ENCODE measurements around the gene BICD1. TPM values are rescaled to one million over a fixed set of nuclear protein-coding genes. Genes with fewer than 3 reads are reported as not detected.

Gene BICD1
- total and polyA plus RNA-seq, 4 donors = 0.46 to 3.4 (median 1.1) TPM

DNA sequence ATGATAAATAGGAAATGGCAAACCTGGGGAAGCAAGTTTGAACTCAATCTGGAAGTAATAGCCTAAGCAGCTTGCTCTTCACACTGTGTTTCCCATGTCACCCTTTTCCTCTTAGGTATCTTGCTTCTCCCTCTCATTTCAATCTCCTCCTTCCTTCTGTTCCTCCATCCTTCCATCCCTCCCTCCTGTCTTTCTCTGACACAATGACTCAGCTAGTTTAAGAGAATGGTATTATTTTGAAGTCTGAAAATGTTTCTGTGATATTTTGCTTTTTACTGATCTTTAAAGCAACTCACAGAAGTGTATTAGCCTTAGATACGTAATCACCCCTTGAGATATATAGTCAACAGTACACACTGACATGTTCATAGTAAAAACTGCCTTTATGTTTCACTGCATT, 236.8 kb downstream of the BICD1 start (continued):
- TF ChIP-seq REST (IDR thresholded peaks at IDR 0.05) (no peak), ATF3 (IDR thresholded peaks at IDR 0.05) (no peak), EGR1 (IDR thresholded peaks at IDR 0.05; ENCODE audit: low read depth in 2 of 2) (no peak), GABPA (IDR thresholded peaks at IDR 0.05 in 1 of 2, conservative IDR thresholded peaks at IDR 0.05 in 1 of 2) (no peak)

GRCh38 chr12:32344047-32344446, 237.4 kb downstream of the BICD1 start:
- 89% methylated on average over 7 of the region's 7 CpGs for WGBS
- no peaks in the 10 kb centered on the region for H3K4me1 ChIP-seq (ENCODE audit: control insufficient read depth in 4 of 4, insufficient read depth in 4 of 4, low read length in 3 of 4)
- H3K4me3 ChIP-seq (ENCODE audit: low read depth in 1 of 3, low read length in 3 of 3) = no peak overlapping the region

More at GRCh38 chr12:32344047-32344446, 237.4 kb downstream of the BICD1 start:
- H3K9me3 ChIP-seq (ENCODE audit: control insufficient read depth in 4 of 4, low read length in 3 of 4) = no peaks in the 10 kb centered on the region
- no peak for TF ChIP-seq FOXA2 (IDR thresholded peaks at IDR 0.05)
- no peak for TF ChIP-seq ZBTB33 (IDR thresholded peaks at IDR 0.05)
- TF ChIP-seq HNF4G (IDR thresholded peaks at IDR 0.05) = no peak
- no peak for TF ChIP-seq HNF4A (conservative IDR thresholded peaks at IDR 0.05)
- no peak for TF ChIP-seq REST (IDR thresholded peaks at IDR 0.05)
- TF ChIP-seq EGR1 (IDR thresholded peaks at IDR 0.05; ENCODE audit: low read depth in 2 of 2) = no peak
- no peak for TF ChIP-seq ATF3 (IDR thresholded peaks at IDR 0.05)
- no peak for TF ChIP-seq MAX (IDR thresholded peaks at IDR 0.05)
- DNase-seq (ENCODE audit: low spot score) = no peak
- no peaks in the 10 kb centered on the region for H3K36me3 ChIP-seq (ENCODE audit: control insufficient read depth in 4 of 4, insufficient read depth in 3 of 4, low read depth in 1 of 4, low read length in 3 of 4)
- H3K27ac ChIP-seq (ENCODE audit: low read depth in 1 of 2, low read length in 2 of 2) = no peak overlapping the region
- H3K9ac ChIP-seq (ENCODE audit: low read depth in 1 of 2, low read length in 2 of 2) = no peak overlapping the region
- no peaks in the 10 kb centered on the region for H3K27me3 ChIP-seq (ENCODE audit: control insufficient read depth in 4 of 4, insufficient read depth in 4 of 4, low read length in 3 of 4)
